HepG2 (cell line): Measurements from ENCODE around the gene TSKU. TPM values are rescaled to one million over a fixed set of nuclear protein-coding genes. Genes with fewer than 3 reads are reported as not detected.

Experiments used
- CEBPG ChIP-seq: IDR thresholded peaks from 2 replicates; pipeline ENCODE4 v1.6.1; 2016
- HDAC1 ChIP-seq: sonication (generic); formaldehyde crosslinking; IDR thresholded peaks from 2 replicates; pipeline ENCODE4 v1.5.1; 2020; ENCODE audit warnings: mild to moderate bottlenecking, missing genetic modification reagents
- NBN ChIP-seq: fragments of 450-650 bp; conservative IDR thresholded peaks from 2 replicates; pipeline ENCODE4 v1.6.1; 2017
- NR0B2 ChIP-seq: sonication (generic); formaldehyde crosslinking; IDR thresholded peaks from 2 replicates; pipeline ENCODE4 v1.4.0; 2020; ENCODE audit warnings: mild to moderate bottlenecking, missing genetic modification reagents
- TEAD2 ChIP-seq: sonication (generic); formaldehyde crosslinking; IDR thresholded peaks from 2 replicates; pipeline ENCODE4 v1.9.0; 2021; ENCODE audit warnings: missing genetic modification reagents
- U2AF2 ChIP-seq: fragments of 200-400 bp; formaldehyde crosslinking; IDR thresholded peaks from 2 replicates; pipeline ENCODE4 v1.6.1; 2017; ENCODE audit warnings: low read depth, mild to moderate bottlenecking, low read length
- ZBTB33 ChIP-seq: sonication (generic); formaldehyde crosslinking; IDR thresholded peaks from 2 replicates; pipeline ENCODE4 v1.4.0; 2020; ENCODE audit warnings: missing genetic modification reagents
- ZFP90 ChIP-seq: sonication (generic); formaldehyde crosslinking; IDR thresholded peaks from 2 replicates; pipeline ENCODE4 v1.8.0; 2022; ENCODE audit warnings: missing genetic modification reagents, mild to moderate bottlenecking, inconsistent platforms, borderline replicate concordance
- ZMAT3 ChIP-seq: sonication (generic); formaldehyde crosslinking; conservative IDR thresholded peaks from 2 replicates; pipeline ENCODE4 v1.7.0; 2021; ENCODE audit warnings: missing genetic modification reagents
- ZNF350 ChIP-seq: sonication (generic); formaldehyde crosslinking; IDR thresholded peaks from 2 replicates; pipeline ENCODE4 v1.4.0; 2020; ENCODE audit warnings: mild to moderate bottlenecking, low read depth, missing genetic modification reagents, borderline replicate concordance
- ZNF496 ChIP-seq: sonication (generic); formaldehyde crosslinking; IDR thresholded peaks from 2 replicates; pipeline ENCODE4 v1.8.1; 2023; ENCODE audit warnings: mild to moderate bottlenecking, moderate library complexity, missing genetic modification reagents; ENCODE audit not compliant: insufficient replicate concordance
- ZNF547 ChIP-seq: sonication (generic); formaldehyde crosslinking; IDR thresholded peaks from 2 replicates; pipeline ENCODE4 v1.5.1; 2020; ENCODE audit warnings: mild to moderate bottlenecking, missing genetic modification reagents
- ZNF616 ChIP-seq: sonication (generic); formaldehyde crosslinking; IDR thresholded peaks from 2 replicates; pipeline ENCODE4 v1.5.0; 2020; ENCODE audit warnings: low read depth, mild to moderate bottlenecking, missing genetic modification reagents
- ZNF770 ChIP-seq: sonication (generic); formaldehyde crosslinking; IDR thresholded peaks from 2 replicates; pipeline ENCODE4 v1.5.0; 2020; ENCODE audit warnings: mild to moderate bottlenecking, missing genetic modification reagents
- ZNF772 ChIP-seq: sonication (generic); formaldehyde crosslinking; IDR thresholded peaks from 2 replicates; pipeline ENCODE4 v1.5.0; 2020; ENCODE audit warnings: mild to moderate bottlenecking, missing genetic modification reagents
- ZNF850 ChIP-seq: sonication (generic); formaldehyde crosslinking; conservative IDR thresholded peaks from 2 replicates; pipeline ENCODE4 v1.9.0; 2021; ENCODE audit warnings: mild to moderate bottlenecking, missing genetic modification reagents
- polyA plus RNA-seq, 8 experiments: library from polyadenylated mRNA; depleted of rRNA in 3 of 8; stranded (reverse) in 7 of 8; unstranded in 1 of 8; fragments of >200 nt; fragmentation: Illumina TruSeq in 4 of 8; extraction: Trizol in 4 of 8; gene quantifications; 2 replicates each; pipeline versions ENCODE4 v1.2.1 to v1.2.3, GENCODE V29; 2011 to 2016; ENCODE audit warnings: low read depth in 4 of 8, missing spikeins in 1 of 8, mixed read lengths in 1 of 8; ENCODE audit not compliant: insufficient read depth in 1 of 8
- total RNA-seq, 5 experiments: library from RNA; depleted of rRNA; stranded (reverse); fragments of >200 nt; fragmentation: Illumina TruSeq; extraction: Trizol; gene quantifications; 2 replicates each; pipeline ENCODE4 v1.2.3, GENCODE V29; 2016; ENCODE audit warnings: low read depth in 1 of 5
- TF ChIP-seq, protein P1 (sequence below): sonication (generic); formaldehyde crosslinking; IDR thresholded peaks from 2 replicates; pipeline ENCODE4 v1.8.0; 2022; ENCODE audit warnings: missing genetic modification reagents, low read depth, mild to moderate bottlenecking, borderline replicate concordance
- TF ChIP-seq, protein P2 (sequence below): IDR thresholded peaks from 2 replicates; pipeline ENCODE4 v1.6.1; 2016; ENCODE audit warnings: low read depth
- TF ChIP-seq, protein P3 (sequence below): sonication (generic); formaldehyde crosslinking; IDR thresholded peaks from 2 replicates; pipeline ENCODE4 v1.4.0; 2020; ENCODE audit warnings: mild to moderate bottlenecking, missing genetic modification reagents
- TF ChIP-seq, protein P4 (sequence below): sonication (generic); formaldehyde crosslinking; IDR thresholded peaks from 2 replicates; pipeline ENCODE4 v1.5.0; 2020; ENCODE audit warnings: missing genetic modification reagents

The TSKU gene
- total and polyA plus RNA-seq, 2 of the 13 experiments (the other 11 are each of a cell fraction or from before 2014, with no cell fraction given): 20.3 to 21.4 TPM

GRCh38 chr11:76783294-76783895, at the start of gene TSKU (continued):
- TF ChIP-seq, protein P1, sequence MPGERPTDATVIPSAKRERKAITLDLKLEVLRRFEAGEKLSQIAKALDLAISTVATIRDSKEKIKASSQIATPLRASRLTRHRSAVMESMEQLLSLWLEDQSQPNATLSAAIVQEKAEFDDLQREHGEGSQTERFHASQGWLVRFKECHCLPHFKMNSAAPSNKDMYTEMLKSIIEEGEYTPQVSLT (CRISPR knock-in tag): no peak
- TF ChIP-seq U2AF2: no peak
- no peak for TF ChIP-seq ZNF496 (CRISPR knock-in tag)
- peak; percentile 79 for TF ChIP-seq ZMAT3 (CRISPR knock-in tag)
- TF ChIP-seq CEBPG (CRISPR knock-in tag): no peak
- TF ChIP-seq ZBTB33 (CRISPR knock-in tag): no peak
- TF ChIP-seq ZNF350 (CRISPR knock-in tag): no peak
- TF ChIP-seq ZNF616: no peak
- TF ChIP-seq ZNF850 (CRISPR knock-in tag): no peak
- TF ChIP-seq NBN: no peak
- TF ChIP-seq, protein P2, sequence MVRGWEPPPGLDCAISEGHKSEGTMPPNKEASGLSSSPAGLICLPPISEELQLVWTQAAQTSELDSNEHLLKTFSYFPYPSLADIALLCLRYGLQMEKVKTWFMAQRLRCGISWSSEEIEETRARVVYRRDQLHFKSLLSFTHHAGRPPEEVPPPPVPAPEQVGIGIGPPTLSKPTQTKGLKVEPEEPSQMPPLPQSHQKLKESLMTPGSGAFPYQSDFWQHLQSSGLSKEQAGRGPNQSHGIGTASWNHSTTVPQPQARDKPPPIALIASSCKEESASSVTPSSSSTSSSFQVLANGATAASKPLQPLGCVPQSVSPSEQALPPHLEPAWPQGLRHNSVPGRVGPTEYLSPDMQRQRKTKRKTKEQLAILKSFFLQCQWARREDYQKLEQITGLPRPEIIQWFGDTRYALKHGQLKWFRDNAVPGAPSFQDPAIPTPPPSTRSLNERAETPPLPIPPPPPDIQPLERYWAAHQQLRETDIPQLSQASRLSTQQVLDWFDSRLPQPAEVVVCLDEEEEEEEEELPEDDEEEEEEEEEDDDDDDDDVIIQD (CRISPR knock-in tag): no peak
- no peak for TF ChIP-seq ZNF770
- TF ChIP-seq ZFP90 (CRISPR knock-in tag): no peak; the same call in 1 of the 2 replicates
- TF ChIP-seq ZNF772 (CRISPR knock-in tag): no peak; the same call in 1 of the 2 replicates
- no peak for TF ChIP-seq HDAC1
- TF ChIP-seq TEAD2: peak; percentile 84; the same call in 1 of the 2 replicates
- TF ChIP-seq, protein P3, sequence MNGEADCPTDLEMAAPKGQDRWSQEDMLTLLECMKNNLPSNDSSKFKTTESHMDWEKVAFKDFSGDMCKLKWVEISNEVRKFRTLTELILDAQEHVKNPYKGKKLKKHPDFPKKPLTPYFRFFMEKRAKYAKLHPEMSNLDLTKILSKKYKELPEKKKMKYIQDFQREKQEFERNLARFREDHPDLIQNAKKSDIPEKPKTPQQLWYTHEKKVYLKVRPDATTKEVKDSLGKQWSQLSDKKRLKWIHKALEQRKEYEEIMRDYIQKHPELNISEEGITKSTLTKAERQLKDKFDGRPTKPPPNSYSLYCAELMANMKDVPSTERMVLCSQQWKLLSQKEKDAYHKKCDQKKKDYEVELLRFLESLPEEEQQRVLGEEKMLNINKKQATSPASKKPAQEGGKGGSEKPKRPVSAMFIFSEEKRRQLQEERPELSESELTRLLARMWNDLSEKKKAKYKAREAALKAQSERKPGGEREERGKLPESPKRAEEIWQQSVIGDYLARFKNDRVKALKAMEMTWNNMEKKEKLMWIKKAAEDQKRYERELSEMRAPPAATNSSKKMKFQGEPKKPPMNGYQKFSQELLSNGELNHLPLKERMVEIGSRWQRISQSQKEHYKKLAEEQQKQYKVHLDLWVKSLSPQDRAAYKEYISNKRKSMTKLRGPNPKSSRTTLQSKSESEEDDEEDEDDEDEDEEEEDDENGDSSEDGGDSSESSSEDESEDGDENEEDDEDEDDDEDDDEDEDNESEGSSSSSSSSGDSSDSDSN (CRISPR knock-in tag): no peak
- TF ChIP-seq, protein P4, sequence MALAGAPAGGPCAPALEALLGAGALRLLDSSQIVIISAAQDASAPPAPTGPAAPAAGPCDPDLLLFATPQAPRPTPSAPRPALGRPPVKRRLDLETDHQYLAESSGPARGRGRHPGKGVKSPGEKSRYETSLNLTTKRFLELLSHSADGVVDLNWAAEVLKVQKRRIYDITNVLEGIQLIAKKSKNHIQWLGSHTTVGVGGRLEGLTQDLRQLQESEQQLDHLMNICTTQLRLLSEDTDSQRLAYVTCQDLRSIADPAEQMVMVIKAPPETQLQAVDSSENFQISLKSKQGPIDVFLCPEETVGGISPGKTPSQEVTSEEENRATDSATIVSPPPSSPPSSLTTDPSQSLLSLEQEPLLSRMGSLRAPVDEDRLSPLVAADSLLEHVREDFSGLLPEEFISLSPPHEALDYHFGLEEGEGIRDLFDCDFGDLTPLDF: no peak; the same call in 1 of the 2 replicates
- TF ChIP-seq ZNF547 (CRISPR knock-in tag): peak; percentile 67; the same call in 1 of the 2 replicates
- TF ChIP-seq NR0B2 (CRISPR knock-in tag): peak; percentile 69; the same call in 1 of the 2 replicates
